ENCODE data around the gene ABCB6.

GRCh38 chr2:219205165-219205538 lies 13.6 kb downstream of the ABCB6 start:
- TF ChIP-seq POLR2A (IDR thresholded peaks at IDR 0.05) (no peak), CTCF (IDR thresholded peaks at IDR 0.05) (no peak)
